IgD-negative memory B cell (primary cell): Measurements from ENCODE around the gene PARP4. TPM values are rescaled to one million over a fixed set of nuclear protein-coding genes. Genes with fewer than 3 reads are reported as not detected.
"Not testable (repeated sequence)": the region's sequence is repeated elsewhere in the genome, so short reads cannot be mapped to it uniquely, and the experiment has no call there.

Source experiments
- H3K27ac Mint-ChIP-seq, 3 donors: one replicate each; pipeline ENCODE4 v1.8.0; 2020 to 2022; ENCODE audit warnings: mild to moderate bottlenecking in 3 of 3, mixed read lengths in 3 of 3, moderate library complexity in 1 of 3
- H3K27me3 Mint-ChIP-seq: one replicate; pipeline ENCODE4 v1.8.0; 2021; ENCODE audit warnings: mixed read lengths
- H3K36me3 Mint-ChIP-seq: one replicate; pipeline ENCODE4 v1.8.0; 2020; ENCODE audit warnings: mild to moderate bottlenecking, mixed read lengths
- H3K4me1 Mint-ChIP-seq, 3 donors: one replicate each; pipeline ENCODE4 v1.8.0; 2020 to 2022; ENCODE audit warnings: mixed read lengths in 3 of 3, mild to moderate bottlenecking in 1 of 3
- H3K4me3 Mint-ChIP-seq, 4 donors: one replicate each; pipeline ENCODE4 v1.8.0; 2020 to 2022; ENCODE audit warnings: mild to moderate bottlenecking in 4 of 4, mixed read lengths in 4 of 4, moderate library complexity in 3 of 4
- H3K9me3 Mint-ChIP-seq, 3 donors: one replicate each; pipeline ENCODE4 v1.8.0; 2020 to 2021; ENCODE audit warnings: mixed read lengths in 3 of 3, mild to moderate bottlenecking in 1 of 3
- polyA plus RNA-seq: library from polyadenylated mRNA; unstranded; fragments of 300-500 nt; fragmentation: Illumina TruSeq; gene quantifications from one replicate; pipeline ENCODE4 v1.2.3, GENCODE V29; 2021

Gene PARP4
- polyA plus RNA-seq, 1 donor from 2014 or later = 44.3 TPM

DNA sequence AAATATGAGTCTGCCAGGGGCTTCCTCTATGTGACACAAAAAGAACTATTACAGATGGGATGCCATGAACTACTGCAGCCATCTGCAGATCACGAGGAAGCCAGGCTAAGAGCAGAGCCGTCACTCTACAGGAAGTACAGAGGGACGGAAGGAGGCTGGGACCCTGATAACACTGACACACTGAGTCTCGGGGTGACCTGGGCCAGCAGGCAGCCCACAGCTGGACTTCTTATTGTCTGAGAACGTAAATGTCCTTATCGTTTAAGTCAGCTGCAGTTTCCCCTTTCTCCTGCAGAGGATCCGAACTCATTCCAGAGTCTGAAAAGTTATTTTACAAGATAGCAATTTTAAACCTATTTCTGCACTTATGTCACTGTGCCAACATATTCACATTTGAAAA is 20.7 kb downstream of the PARP4 start:
- H3K27me3 Mint-ChIP-seq = no peaks in the 10 kb centered on the region
- H3K9me3 Mint-ChIP-seq = peaks cover 0 to 3% (median 3%) of the 10 kb centered on the region in 3 donors
- peaks cover 22% of the 10 kb centered on the region for H3K36me3 Mint-ChIP-seq
- H3K4me3 Mint-ChIP-seq = no peak overlapping the region
- H3K4me1 Mint-ChIP-seq = no peaks in the 10 kb centered on the region
- H3K27ac Mint-ChIP-seq = no peak overlapping the region

- H3K4me1 Mint-ChIP-seq = no peaks in the 10 kb centered on the region
Observed at GRCh38 chr13:24489721-24490120, 22.9 kb downstream of the PARP4 start.

GRCh38 chr13:24488092-24488491 is 24.5 kb downstream of the PARP4 start:
- not testable (repeated sequence) for H3K27ac Mint-ChIP-seq, H3K9me3 Mint-ChIP-seq, H3K4me3 Mint-ChIP-seq, H3K4me1 Mint-ChIP-seq, H3K27me3 Mint-ChIP-seq
- H3K36me3 Mint-ChIP-seq = peaks cover 26% of the 10 kb centered on the region

More at GRCh38 chr13:24489721-24490120, 22.9 kb downstream of the PARP4 start:
- Mint-ChIP-seq H3K27ac (no peak overlapping the region), H3K4me3 (no peak overlapping the region), H3K9me3 (peaks cover 0 to 3% (median 3%) of the 10 kb centered on the region in 3 donors), H3K36me3 (peaks cover 25% of the 10 kb centered on the region), H3K27me3 (no peaks in the 10 kb centered on the region)

GRCh38 chr13:24486017-24486657 is 26.4 kb downstream of the PARP4 start:
- H3K27ac Mint-ChIP-seq, H3K4me3 Mint-ChIP-seq, H3K9me3 Mint-ChIP-seq, H3K27me3 Mint-ChIP-seq, H3K4me1 Mint-ChIP-seq: not testable (repeated sequence)
- H3K36me3 Mint-ChIP-seq = peaks cover 27% of the 10 kb centered on the region

DNA sequence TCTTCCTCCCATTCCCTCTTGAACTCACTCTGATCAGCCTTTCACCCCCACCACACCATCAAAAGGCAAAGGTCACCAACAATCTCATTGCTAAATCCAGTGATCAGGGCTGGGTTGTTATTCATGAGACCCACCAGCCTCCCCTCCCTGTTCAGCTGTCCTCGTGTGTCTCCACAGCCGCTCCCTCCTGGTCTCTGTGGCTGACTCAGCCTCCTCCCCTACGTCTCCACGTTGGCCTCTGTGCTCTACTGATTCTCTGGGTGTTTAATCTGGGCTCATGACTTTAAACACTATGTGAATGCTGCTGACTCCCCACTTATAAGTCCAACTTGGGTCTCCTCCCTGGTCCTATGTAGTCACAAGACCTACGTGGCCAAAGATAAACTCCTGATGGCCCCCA is 38.9 kb downstream of the PARP4 start:
- no peak overlapping the region for H3K27ac Mint-ChIP-seq
- peaks cover 13% of the 10 kb centered on the region for H3K36me3 Mint-ChIP-seq
- no peaks in the 10 kb centered on the region for H3K4me1 Mint-ChIP-seq
- no peaks in the 10 kb centered on the region for H3K27me3 Mint-ChIP-seq
- H3K9me3 Mint-ChIP-seq = no peaks in the 10 kb centered on the region
- H3K4me3 Mint-ChIP-seq = no peak overlapping the region

DNA sequence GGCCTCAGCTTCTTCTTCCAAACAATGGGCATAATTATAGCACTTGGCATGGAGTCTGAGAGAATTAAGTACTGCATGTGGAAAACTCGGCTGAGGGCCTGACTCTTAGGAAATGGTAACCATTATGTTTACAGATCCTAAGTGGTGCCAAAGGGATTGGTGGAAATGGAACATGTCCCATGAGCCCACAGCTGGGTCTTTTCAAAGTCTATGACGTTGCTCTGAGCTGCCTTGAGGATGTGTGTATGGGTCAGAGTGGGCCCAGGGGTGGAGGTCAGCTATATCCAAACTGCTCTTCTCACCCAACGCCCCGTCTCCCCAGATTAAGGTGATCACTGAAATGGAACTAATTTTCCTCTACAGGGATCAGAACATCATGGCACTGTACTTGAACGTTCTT is 40.4 kb downstream of the PARP4 start:
- peaks cover 21% of the 10 kb centered on the region for H3K36me3 Mint-ChIP-seq
- not testable (repeated sequence) for H3K27ac Mint-ChIP-seq, H3K4me1 Mint-ChIP-seq, H3K4me3 Mint-ChIP-seq, H3K27me3 Mint-ChIP-seq, H3K9me3 Mint-ChIP-seq

- H3K4me3 Mint-ChIP-seq = no peak overlapping the region
- no peaks in the 10 kb centered on the region for H3K27me3 Mint-ChIP-seq
- peaks cover 30% of the 10 kb centered on the region for H3K36me3 Mint-ChIP-seq
- H3K9me3 Mint-ChIP-seq = no peaks in the 10 kb centered on the region
- H3K27ac Mint-ChIP-seq = no peak overlapping the region
- H3K4me1 Mint-ChIP-seq = peaks cover 4 to 10% (median 7%) of the 10 kb centered on the region in 3 donors
Observed at GRCh38 chr13:24463078-24463477, 49.5 kb downstream of the PARP4 start.

DNA sequence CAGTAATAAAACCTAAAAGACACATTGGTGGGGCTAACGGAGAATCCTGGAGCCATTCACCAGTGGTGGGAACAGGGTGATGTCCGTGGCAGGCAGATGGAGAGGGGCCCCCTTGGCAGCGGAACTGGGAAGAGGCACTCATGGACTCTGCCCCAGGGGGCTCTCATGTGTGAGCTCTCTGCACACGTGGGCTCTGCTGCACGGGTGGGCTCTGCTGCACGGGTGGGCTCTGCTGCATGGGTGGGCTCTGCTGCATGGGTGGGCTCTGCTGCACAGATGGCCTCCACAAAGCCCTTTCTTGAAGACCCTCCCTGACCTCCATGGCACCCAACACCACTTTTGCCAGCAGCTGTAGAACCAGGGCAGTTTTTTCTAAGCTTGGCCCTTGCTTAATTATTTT is 52.3 kb downstream of the PARP4 start:
- H3K27ac Mint-ChIP-seq = peak overlapping the region in 1 of 3 donors; percentile 68
- H3K36me3 Mint-ChIP-seq = peaks cover 18% of the 10 kb centered on the region
- H3K4me1 Mint-ChIP-seq = peaks cover 4 to 10% (median 7%) of the 10 kb centered on the region in 3 donors
- no peaks in the 10 kb centered on the region for H3K9me3 Mint-ChIP-seq
- H3K27me3 Mint-ChIP-seq = no peaks in the 10 kb centered on the region
- H3K4me3 Mint-ChIP-seq = no peak overlapping the region

DNA sequence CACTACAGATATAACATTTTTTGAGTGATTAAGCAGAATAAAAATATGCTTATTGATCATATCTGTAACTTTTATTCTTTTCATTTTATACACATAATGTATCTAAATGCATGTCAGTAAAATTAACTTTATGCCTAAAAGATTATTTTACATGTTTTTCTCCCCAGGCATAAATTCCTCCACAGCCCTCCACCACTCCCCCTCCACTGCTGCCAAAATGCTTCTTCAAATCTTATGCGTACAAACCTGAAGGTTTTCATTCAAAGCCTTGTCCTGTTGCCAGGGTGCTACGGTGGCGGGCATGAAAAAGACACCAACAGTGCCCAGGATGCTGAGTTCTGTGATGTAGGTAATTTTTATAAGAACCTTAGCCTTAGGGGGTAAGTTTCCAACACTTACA is 52.9 kb downstream of the PARP4 start:
- H3K36me3 Mint-ChIP-seq = peaks cover 16% of the 10 kb centered on the region
- no peaks in the 10 kb centered on the region for H3K9me3 Mint-ChIP-seq
- no peaks in the 10 kb centered on the region for H3K27me3 Mint-ChIP-seq
- H3K27ac Mint-ChIP-seq = peak overlapping the region in 1 of 3 donors; percentile 68
- H3K4me3 Mint-ChIP-seq = no peak overlapping the region
- peaks cover 3 to 10% (median 7%) of the 10 kb centered on the region in 3 donors for H3K4me1 Mint-ChIP-seq

DNA sequence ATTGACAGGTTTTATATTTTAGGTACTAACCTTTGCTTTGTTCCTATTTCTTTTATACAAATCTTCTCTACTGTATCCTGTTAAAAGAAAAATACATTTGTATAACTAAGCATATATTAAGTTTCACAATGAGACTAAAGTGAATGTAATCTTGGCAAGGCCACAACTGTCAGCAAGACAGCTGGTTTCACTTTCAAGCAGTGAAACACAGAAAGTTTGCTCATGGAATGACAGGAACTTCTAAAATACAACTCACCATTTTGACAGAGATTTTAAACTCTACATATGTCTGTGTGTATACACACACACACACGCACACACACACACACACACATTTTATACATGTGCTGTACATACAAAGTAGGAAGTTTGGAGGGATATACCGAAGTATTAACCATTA is 53.3 kb downstream of the PARP4 start:
- peaks cover 0 to 7% (median 6%) of the 10 kb centered on the region in 3 donors for H3K4me1 Mint-ChIP-seq
- H3K27ac Mint-ChIP-seq = no peak overlapping the region
- H3K4me3 Mint-ChIP-seq = no peak overlapping the region
- H3K27me3 Mint-ChIP-seq = no peaks in the 10 kb centered on the region
- H3K9me3 Mint-ChIP-seq = no peaks in the 10 kb centered on the region
- H3K36me3 Mint-ChIP-seq = peaks cover 15% of the 10 kb centered on the region

GRCh38 chr13:24458736-24459135 is 53.8 kb downstream of the PARP4 start:
- H3K9me3 Mint-ChIP-seq = no peaks in the 10 kb centered on the region
- H3K27me3 Mint-ChIP-seq = no peaks in the 10 kb centered on the region
- H3K4me1 Mint-ChIP-seq = peaks cover 0 to 2% (median under 1%) of the 10 kb centered on the region in 3 donors
- no peak overlapping the region for H3K4me3 Mint-ChIP-seq
- peaks cover 15% of the 10 kb centered on the region for H3K36me3 Mint-ChIP-seq
- no peak overlapping the region for H3K27ac Mint-ChIP-seq

DNA sequence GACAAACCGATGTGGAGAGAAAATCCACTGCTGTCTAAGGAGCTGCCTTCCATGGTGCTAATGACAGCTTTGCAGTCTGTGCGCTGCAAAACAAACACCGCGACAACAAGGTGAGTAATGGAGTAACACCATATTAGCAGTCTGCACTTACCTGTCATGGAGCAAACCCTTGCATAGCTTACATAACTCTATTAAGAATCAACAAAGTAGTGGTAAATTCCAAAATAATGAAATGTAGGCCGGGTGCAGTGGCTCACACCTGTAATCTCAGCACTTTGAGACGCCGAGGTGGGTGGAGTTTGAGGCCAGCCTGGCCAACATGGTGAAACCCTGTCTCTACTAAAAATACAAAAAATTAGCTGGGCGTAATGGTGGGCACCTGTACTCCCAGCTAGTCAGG is 56.2 kb downstream of the PARP4 start:
- H3K27ac Mint-ChIP-seq = no peak overlapping the region
- no peak overlapping the region for H3K4me3 Mint-ChIP-seq
- peaks cover 0 to 2% (median 0%) of the 10 kb centered on the region in 3 donors for H3K4me1 Mint-ChIP-seq
- no peaks in the 10 kb centered on the region for H3K27me3 Mint-ChIP-seq
- no peaks in the 10 kb centered on the region for H3K9me3 Mint-ChIP-seq
- H3K36me3 Mint-ChIP-seq = peaks cover 13% of the 10 kb centered on the region

GRCh38 chr13:24454056-24454455 is 58.5 kb downstream of the PARP4 start:
- Mint-ChIP-seq H3K27ac (no peak overlapping the region), H3K36me3 (peaks cover 8% of the 10 kb centered on the region), H3K4me1 (no peaks in the 10 kb centered on the region), H3K9me3 (no peaks in the 10 kb centered on the region), H3K27me3 (no peaks in the 10 kb centered on the region), H3K4me3 (no peak overlapping the region)

- no peaks in the 10 kb centered on the region for H3K27me3 Mint-ChIP-seq
- H3K4me3 Mint-ChIP-seq = no peak overlapping the region
- H3K36me3 Mint-ChIP-seq = peaks cover 5% of the 10 kb centered on the region
- no peaks in the 10 kb centered on the region for H3K9me3 Mint-ChIP-seq
- no peaks in the 10 kb centered on the region for H3K4me1 Mint-ChIP-seq
- no peak overlapping the region for H3K27ac Mint-ChIP-seq
Observed at GRCh38 chr13:24452044-24452443, 60.5 kb downstream of the PARP4 start.

DNA sequence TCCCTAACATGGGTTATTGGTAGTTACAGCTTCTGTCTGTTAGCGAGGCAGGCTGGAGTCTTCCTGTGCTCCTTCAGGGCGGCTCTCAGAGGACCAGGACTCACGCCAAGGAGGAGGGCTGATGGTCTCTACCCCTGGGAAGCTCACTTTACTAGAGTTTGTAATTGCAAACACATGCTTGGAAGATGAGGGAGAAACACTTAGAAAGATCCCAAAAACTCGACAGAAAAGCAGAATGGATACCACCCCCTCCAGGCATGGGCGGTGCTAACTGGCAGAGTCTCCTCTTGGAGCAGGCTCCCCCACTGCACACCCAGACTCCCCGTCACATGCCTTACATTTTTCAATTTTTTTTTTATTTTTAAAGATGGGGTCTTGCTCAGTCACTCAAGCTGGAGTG is 62.0 kb downstream of the PARP4 start:
- no peaks in the 10 kb centered on the region for H3K9me3 Mint-ChIP-seq
- H3K36me3 Mint-ChIP-seq = peaks cover 5% of the 10 kb centered on the region
- no peak overlapping the region for H3K27ac Mint-ChIP-seq
- no peak overlapping the region for H3K4me3 Mint-ChIP-seq
- no peaks in the 10 kb centered on the region for H3K4me1 Mint-ChIP-seq
- H3K27me3 Mint-ChIP-seq = no peaks in the 10 kb centered on the region

DNA sequence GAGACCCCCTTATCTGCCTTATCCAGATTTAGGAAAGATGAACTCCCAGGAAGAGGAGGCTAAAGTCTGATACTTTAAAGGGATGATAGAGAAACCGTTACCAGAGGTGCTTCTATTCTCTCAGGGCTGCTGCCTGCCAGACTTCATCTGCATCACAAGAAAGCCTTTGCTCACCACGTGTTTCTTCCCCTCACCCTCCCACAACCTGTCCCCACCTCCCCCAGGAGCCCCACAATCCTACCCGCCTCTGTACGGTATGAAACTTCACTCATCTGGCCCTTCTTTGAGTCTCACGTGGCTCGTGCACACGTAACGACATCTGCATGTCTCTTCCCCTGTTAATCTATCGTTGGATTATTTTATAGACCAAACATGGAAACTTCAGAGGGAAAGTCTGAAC is 67.7 kb downstream of the PARP4 start:
- Mint-ChIP-seq H3K27ac (peak overlapping the region in 1 of 3 donors; percentile 62), H3K36me3 (peaks cover 10% of the 10 kb centered on the region)
- not testable (repeated sequence) for H3K27me3 Mint-ChIP-seq, H3K4me1 Mint-ChIP-seq, H3K4me3 Mint-ChIP-seq, H3K9me3 Mint-ChIP-seq
